Neural cell (in vitro differentiated cells): ENCODE results near the gene SLC2A5.

Source experiments
- EP300 ChIP-seq: fragments of 450-650 bp; conservative IDR thresholded peaks from 2 replicates; pipeline ENCODE4 v1.6.1; 2014; ENCODE audit warnings: antibody characterized with exemption, mild to moderate bottlenecking, moderate library complexity; ENCODE audit not compliant: poor library complexity, severe bottlenecking
- EZH2 ChIP-seq: fragments of 200-600, 300-800 bp; shearing (Covaris generic), sonication (generic); IDR thresholded peaks from 2 replicates; pipeline ENCODE4 v1.6.1; 2014; ENCODE audit warnings: antibody characterized with exemption, low read length, borderline replicate concordance, mild to moderate bottlenecking; ENCODE audit not compliant: insufficient read depth, poor library complexity, severe bottlenecking
- POLR2AphosphoS5 ChIP-seq: IDR thresholded peaks from 2 replicates; pipeline ENCODE4 v1.6.1; 2012
- RAD21 ChIP-seq: fragments of 450-650 bp; conservative IDR thresholded peaks from 2 replicates; pipeline ENCODE4 v1.6.1; 2014; ENCODE audit warnings: antibody characterized with exemption, mild to moderate bottlenecking, moderate library complexity
- REST ChIP-seq: IDR thresholded peaks from 2 replicates; pipeline ENCODE4 v1.6.1; 2012; ENCODE audit warnings: borderline replicate concordance
- SMC3 ChIP-seq: fragments of 450-650 bp; conservative IDR thresholded peaks from 2 replicates; pipeline ENCODE4 v1.6.1; 2014; ENCODE audit warnings: antibody characterized with exemption, mild to moderate bottlenecking, moderate library complexity; ENCODE audit not compliant: poor library complexity
- TAF1 ChIP-seq: IDR thresholded peaks from 2 replicates; pipeline ENCODE4 v1.6.1; 2012; ENCODE audit warnings: low read depth
- TF ChIP-seq, protein P1 (sequence below): fragments of 450-650 bp; IDR thresholded peaks from 2 replicates; pipeline ENCODE4 v1.5.1; 2014; ENCODE audit warnings: antibody characterized with exemption, mild to moderate bottlenecking, moderate library complexity; ENCODE audit not compliant: poor library complexity, severe bottlenecking

DNA sequence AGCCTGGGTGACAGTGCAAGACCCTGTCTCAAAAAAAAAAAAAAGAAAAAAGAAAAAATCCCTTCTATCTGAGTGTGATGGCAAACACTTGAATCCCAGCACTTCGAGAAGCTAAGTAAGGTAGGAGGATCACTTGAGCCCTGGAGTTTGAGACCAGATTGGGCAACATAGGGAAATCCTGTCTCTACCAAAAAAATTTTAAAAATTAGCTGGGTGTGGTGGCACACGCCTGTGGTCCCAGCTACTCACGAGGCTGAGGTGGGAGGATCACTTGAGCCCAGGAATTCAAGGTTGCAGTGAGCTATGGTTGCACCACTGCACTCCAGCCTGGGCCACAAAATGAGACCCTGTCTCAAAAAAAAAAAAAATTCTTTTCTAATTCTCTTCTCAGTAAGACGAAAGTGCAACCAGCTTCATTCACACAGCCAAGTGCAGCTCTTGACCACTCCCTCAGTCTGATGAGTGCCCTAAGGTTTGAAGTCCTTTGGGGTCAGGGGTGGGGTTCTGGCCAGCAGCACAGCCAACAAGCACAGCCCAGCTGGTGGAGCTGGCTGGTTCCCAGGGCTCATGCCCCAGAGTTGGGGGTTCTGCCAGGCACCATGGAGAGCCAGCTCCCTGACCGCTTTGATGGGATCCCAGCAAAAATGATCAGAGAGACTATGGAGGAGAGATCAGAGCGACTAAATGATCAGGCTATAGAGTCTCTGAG, 8.0 kb downstream of the SLC2A5 start:
- TF ChIP-seq, protein P1, sequence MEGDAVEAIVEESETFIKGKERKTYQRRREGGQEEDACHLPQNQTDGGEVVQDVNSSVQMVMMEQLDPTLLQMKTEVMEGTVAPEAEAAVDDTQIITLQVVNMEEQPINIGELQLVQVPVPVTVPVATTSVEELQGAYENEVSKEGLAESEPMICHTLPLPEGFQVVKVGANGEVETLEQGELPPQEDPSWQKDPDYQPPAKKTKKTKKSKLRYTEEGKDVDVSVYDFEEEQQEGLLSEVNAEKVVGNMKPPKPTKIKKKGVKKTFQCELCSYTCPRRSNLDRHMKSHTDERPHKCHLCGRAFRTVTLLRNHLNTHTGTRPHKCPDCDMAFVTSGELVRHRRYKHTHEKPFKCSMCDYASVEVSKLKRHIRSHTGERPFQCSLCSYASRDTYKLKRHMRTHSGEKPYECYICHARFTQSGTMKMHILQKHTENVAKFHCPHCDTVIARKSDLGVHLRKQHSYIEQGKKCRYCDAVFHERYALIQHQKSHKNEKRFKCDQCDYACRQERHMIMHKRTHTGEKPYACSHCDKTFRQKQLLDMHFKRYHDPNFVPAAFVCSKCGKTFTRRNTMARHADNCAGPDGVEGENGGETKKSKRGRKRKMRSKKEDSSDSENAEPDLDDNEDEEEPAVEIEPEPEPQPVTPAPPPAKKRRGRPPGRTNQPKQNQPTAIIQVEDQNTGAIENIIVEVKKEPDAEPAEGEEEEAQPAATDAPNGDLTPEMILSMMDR: no peak
- TF ChIP-seq EZH2 (no peak), TAF1 (no peak), EP300 (no peak), POLR2AphosphoS5 (no peak), REST (no peak), SMC3 (no peak), RAD21 (no peak)
